SK-N-SH (cell line): ENCODE measurements around the gene KNDC1. TPM values are rescaled to one million over a fixed set of nuclear protein-coding genes. Genes with fewer than 3 reads are reported as not detected.

Experiments
- CTCF ChIA-PET: fragments of 300-600, 350-600 bp; formaldehyde crosslinking; extraction: SDS; loops from one replicate; lab custom pipeline; 2021; lab: Yijun Ruan, JAX
- POLR2A ChIA-PET: fragments of 350-600 bp; sonication (Branson Sonifier 250); formaldehyde crosslinking; extraction: SDS; loops from one replicate; lab custom pipeline; 2020; ENCODE audit warnings: antibody characterized with exemption, inconsistent platforms; lab: Yijun Ruan, JAX
- DNase-seq: peaks from one replicate; pipeline ENCODE4 v3.0.0; 2012
- H2AFZ ChIP-seq: fragments of 200-600 bp; sonication (generic); 2 replicates; pipeline ENCODE4 v1.8.1; 2016; ENCODE audit warnings: antibody characterized with exemption, mild to moderate bottlenecking, low read depth
- H3F3A ChIP-seq: fragments of 200-600 bp; sonication (generic); replicated peaks from 2 replicates; pipeline ENCODE3; 2016; ENCODE audit warnings: antibody characterized with exemption, mild to moderate bottlenecking; ENCODE audit not compliant: insufficient read depth
- H3K27ac ChIP-seq, 2 experiments: fragments of 200-500 bp in 1 of 2; fragments of 200-600 bp in 1 of 2; sonication (Bioruptor generic) in 1 of 2; sonication (generic), shearing (Covaris generic) in 1 of 2; 2 replicates each; pipeline versions ENCODE4 v1.5.1 to v1.6.1; 2014 to 2016; ENCODE audit warnings: low read depth in 2 of 2, inconsistent platforms in 1 of 2, low read length in 1 of 2, mild to moderate bottlenecking in 1 of 2, mixed read lengths in 1 of 2
- H3K27me3 ChIP-seq: fragments of 200-600 bp; sonication (generic), shearing (Covaris generic); 2 replicates; pipeline ENCODE4 v1.6.1; 2016; ENCODE audit warnings: mixed run types; ENCODE audit not compliant: insufficient read depth
- H3K36me3 ChIP-seq, 2 experiments: fragments of 200-500 bp in 1 of 2; fragments of 200-600 bp in 1 of 2; sonication (Bioruptor generic) in 1 of 2; sonication (generic) in 1 of 2; replicated peaks in 1 of 2; 2 replicates each; pipeline versions ENCODE3 to v1.5.1; 2014 to 2016; ENCODE audit warnings: low read length in 1 of 2, mild to moderate bottlenecking in 1 of 2; ENCODE audit not compliant: insufficient read depth in 2 of 2, control insufficient read depth in 1 of 2
- H3K4me1 ChIP-seq, 2 experiments: fragments of 200-500 bp in 1 of 2; fragments of 200-600 bp in 1 of 2; sonication (Bioruptor generic) in 1 of 2; sonication (generic), shearing (Covaris generic) in 1 of 2; 2 replicates each; pipeline versions ENCODE4 v1.5.1 to v1.6.1; 2014 to 2016; ENCODE audit warnings: low read depth in 1 of 2, low read length in 1 of 2, mixed run types in 1 of 2; ENCODE audit not compliant: insufficient read depth in 2 of 2, control insufficient read depth in 1 of 2
- H3K4me2 ChIP-seq: fragments of 200-600 bp; sonication (generic), shearing (Covaris generic); 2 replicates; pipeline ENCODE4 v1.6.1; 2017; ENCODE audit warnings: mixed run types
- H3K4me3 ChIP-seq, 2 experiments: fragments of 200-500 bp in 1 of 2; fragments of 200-600 bp in 1 of 2; sonication (Bioruptor generic) in 1 of 2; sonication (generic), shearing (Covaris generic) in 1 of 2; 2 replicates each; pipeline versions ENCODE4 v1.5.1 to v1.8.1; 2014 to 2016; ENCODE audit warnings: low read depth in 2 of 2, inconsistent platforms in 1 of 2, low read length in 1 of 2, mild to moderate bottlenecking in 1 of 2, mixed read lengths in 1 of 2, moderate library complexity in 1 of 2
- H3K79me2 ChIP-seq: fragments of 200-600 bp; sonication (generic); 2 replicates; pipeline ENCODE4 v1.8.1; 2017; ENCODE audit warnings: mild to moderate bottlenecking; ENCODE audit not compliant: insufficient read depth
- H3K9ac ChIP-seq: fragments of 200-600 bp; sonication (generic); 2 replicates; pipeline ENCODE4 v1.6.1; 2017; ENCODE audit warnings: mixed run types
- H3K9me2 ChIP-seq: fragments of 200-600 bp; sonication (generic); 2 replicates; pipeline ENCODE4 v1.6.1; 2017; ENCODE audit warnings: mixed run types
- H3K9me3 ChIP-seq: fragments of 200-600 bp; sonication (generic); 2 replicates; pipeline ENCODE4 v1.6.1; 2017; ENCODE audit warnings: mixed run types, mild to moderate bottlenecking, moderate library complexity
- H4K20me1 ChIP-seq: fragments of 200-600 bp; sonication (generic); 2 replicates; pipeline ENCODE4 v1.6.1; 2017; ENCODE audit warnings: mild to moderate bottlenecking, mixed run types; ENCODE audit not compliant: insufficient read depth
- CHD2 ChIP-seq: fragments of 150-350 bp; IDR thresholded peaks from 2 replicates; pipeline ENCODE4 v1.6.1; 2018; ENCODE audit warnings: low read length; ENCODE audit not compliant: partially characterized antibody
- CTCF ChIP-seq: fragments of 200-600 bp; sonication (generic); IDR thresholded peaks from 2 replicates; pipeline ENCODE4 v1.6.1; 2017; ENCODE audit warnings: antibody characterized with exemption, mild to moderate bottlenecking, moderate library complexity
- FOSL2 ChIP-seq: IDR thresholded peaks from 2 replicates; pipeline ENCODE4 v1.4.0; 2012; ENCODE audit warnings: low read depth, mild to moderate bottlenecking, moderate library complexity, borderline replicate concordance
- FOXJ3 ChIP-seq: sonication (generic); formaldehyde crosslinking; IDR thresholded peaks from 2 replicates; pipeline ENCODE4 v1.5.1; 2020; ENCODE audit warnings: mild to moderate bottlenecking, missing genetic modification reagents
- GABPA ChIP-seq: IDR thresholded peaks from 2 replicates; pipeline ENCODE4 v1.4.0; 2012; ENCODE audit warnings: low read depth, mild to moderate bottlenecking
- GATA2 ChIP-seq: sonication (generic); formaldehyde crosslinking; IDR thresholded peaks from 2 replicates; pipeline ENCODE4 v1.5.0; 2020; ENCODE audit warnings: mild to moderate bottlenecking, missing genetic modification reagents
- IRF3 ChIP-seq: fragments of 150-350 bp; IDR thresholded peaks from 2 replicates; pipeline ENCODE4 v1.6.1; 2016; ENCODE audit warnings: mild to moderate bottlenecking, low read depth, low read length
- NFIC ChIP-seq: IDR thresholded peaks from 2 replicates; pipeline ENCODE4 v1.4.0; 2012; ENCODE audit warnings: borderline replicate concordance
- NRF1 ChIP-seq: IDR thresholded peaks from 2 replicates; pipeline ENCODE4 v1.6.1; 2012; ENCODE audit warnings: low read depth, mild to moderate bottlenecking, low read length
- POLR2AphosphoS5 ChIP-seq: IDR thresholded peaks from 2 replicates; pipeline ENCODE4 v1.6.1; 2012; ENCODE audit warnings: low read depth, low read length
- REST ChIP-seq: IDR thresholded peaks from 2 replicates; pipeline ENCODE4 v1.6.1; 2012; ENCODE audit warnings: mild to moderate bottlenecking, low read depth, low read length, moderate library complexity
- TAF1 ChIP-seq: IDR thresholded peaks from 2 replicates; pipeline ENCODE4 v1.6.1; 2012; ENCODE audit warnings: low read depth, mild to moderate bottlenecking, low read length, moderate library complexity, borderline replicate concordance
- TEAD4 ChIP-seq: IDR thresholded peaks from 2 replicates; pipeline ENCODE4 v1.4.0; 2012; ENCODE audit warnings: mild to moderate bottlenecking, borderline replicate concordance; ENCODE audit not compliant: insufficient read depth
- USF1 ChIP-seq: IDR thresholded peaks from 2 replicates; pipeline ENCODE4 v1.4.0; 2012; ENCODE audit warnings: low read depth, borderline replicate concordance
- USF2 ChIP-seq: fragments of 150-350 bp; IDR thresholded peaks from 2 replicates; pipeline ENCODE4 v1.6.1; 2017; ENCODE audit warnings: antibody characterized with exemption, low read length, low read depth, borderline replicate concordance
- YY1 ChIP-seq: IDR thresholded peaks from 2 replicates; pipeline ENCODE4 v1.4.0; 2012; ENCODE audit warnings: low read depth, mild to moderate bottlenecking
- ZBTB33 ChIP-seq: IDR thresholded peaks from 2 replicates; pipeline ENCODE4 v1.4.0; 2012; ENCODE audit warnings: low read depth, borderline replicate concordance
- WGBS: methylation state at CpG from one replicate; pipeline ENCODE4 v1.1.6; 2017; ENCODE audit warnings: low lambda C conversion rate; 5-methylcytosine and 5-hydroxymethylcytosine counted together
- polyA plus RNA-seq, 3 experiments: library from polyadenylated mRNA; depleted of rRNA; stranded (reverse); fragments of >200 nt; gene quantifications; 2 replicates each; pipeline ENCODE4 v1.2.3, GENCODE V29; 2012

The KNDC1 gene
- polyA plus RNA-seq, 1 of the 3 experiments (the other 2 are of a cell fraction) = 1.4 TPM

- Histone ChIP-seq H3K4me2 (no peak overlapping the region), H3K9ac (no peak overlapping the region), H3K9me3 (no peaks in the 10 kb centered on the region), H3K27ac (no peak overlapping the region), H3K36me3 (no peaks in the 10 kb centered on the region), H3K4me1 (no peaks in the 10 kb centered on the region), H3F3A (no peaks in the 10 kb centered on the region), H2AFZ (no peak overlapping the region), H4K20me1 (no peaks in the 10 kb centered on the region), H3K9me2 (no peaks in the 10 kb centered on the region), H3K79me2 (no peaks in the 10 kb centered on the region), H3K4me3 (no peak overlapping the region), H3K27me3 (no peaks in the 10 kb centered on the region)
- CTCF ChIA-PET = interaction anchor here (2.7 to 3.0 kb wide), 2 partner anchors 14 to 224 kb away, joined by 6 read pairs; no protein-coding TSS in a partner anchor
- peak; percentile 30 for DNase-seq
- TF ChIP-seq FOSL2 = no peak
- TF ChIP-seq NRF1 = no peak
- TF ChIP-seq ZBTB33 = no peak
- TF ChIP-seq CTCF = no peak
- no peak for TF ChIP-seq FOXJ3 (CRISPR knock-in tag)
- no peak for TF ChIP-seq TAF1
- TF ChIP-seq NFIC = no peak
- TF ChIP-seq POLR2AphosphoS5 = no peak
- TF ChIP-seq GABPA = no peak
- no peak for TF ChIP-seq IRF3
- no peak for TF ChIP-seq CHD2
- TF ChIP-seq GATA2 = no peak
- no peak for TF ChIP-seq YY1
- TF ChIP-seq USF2 = no peak
- no peak for TF ChIP-seq USF1
- TF ChIP-seq TEAD4 = no peak
- no peak for TF ChIP-seq REST
- WGBS = 59% methylated on average over 31 of the region's 39 CpGs
- POLR2A ChIA-PET = no interaction called here
Measured at GRCh38 chr10:133129071-133129858, 30.8 kb upstream of the KNDC1 start.
